IPS DF 4.7 (cell line): ENCODE measurements around the gene TMEM80.
"Not testable (repeated sequence)": the region's sequence is repeated elsewhere in the genome, so short reads cannot be mapped to it uniquely, and the experiment has no call there.

Experiments
- DNase-seq: peaks from one replicate; pipeline ENCODE4 v3.0.0-alpha.2; 2013; ENCODE audit warnings: low spot score; ENCODE audit errors: extremely low read depth

TMEM80 gene

DNA sequence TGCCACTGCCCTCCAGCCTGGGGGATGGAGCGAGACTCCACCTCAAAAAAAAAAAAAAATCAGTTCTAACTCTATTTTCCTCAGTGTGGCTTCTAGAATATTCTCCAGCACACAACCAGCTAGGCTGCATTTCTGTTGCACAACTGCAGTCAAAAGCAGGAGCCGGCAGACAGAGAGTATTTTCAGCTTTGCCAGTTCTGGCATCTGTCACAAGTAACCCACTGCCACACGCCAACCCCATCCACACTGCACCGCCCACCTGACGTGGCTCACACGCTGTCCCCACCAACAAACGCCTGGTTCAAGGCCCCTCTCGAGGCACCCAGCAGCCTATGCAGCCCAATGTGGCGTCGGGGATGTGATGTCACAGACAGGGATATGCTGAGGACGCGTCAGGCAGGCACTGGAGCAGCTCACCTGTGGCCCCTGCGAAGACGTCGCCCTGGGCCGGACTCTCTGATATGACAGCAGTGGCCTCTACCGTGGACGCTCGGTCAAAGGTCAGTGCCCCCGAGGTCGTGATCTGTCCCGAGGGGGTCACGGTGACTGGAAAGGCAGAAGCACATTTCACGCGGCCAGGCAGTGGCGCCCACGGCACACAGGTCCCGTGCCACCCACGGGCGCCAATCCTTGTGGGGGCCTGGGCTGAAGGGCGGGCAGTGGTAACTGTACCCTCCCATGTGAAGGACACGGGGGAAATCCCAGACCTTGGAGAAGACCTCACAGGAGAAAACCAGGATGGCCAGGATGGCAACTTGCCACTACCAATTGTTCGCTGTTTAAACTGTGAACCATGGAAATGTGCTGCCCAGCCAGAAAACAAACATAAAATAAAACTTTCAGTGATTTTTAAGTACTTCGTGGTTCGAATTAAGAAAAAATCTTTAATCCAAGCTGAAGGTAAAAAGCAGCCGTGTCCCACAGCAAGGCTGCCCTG lies 16.1 kb upstream of the TMEM80 start:
- DNase-seq = no peak

DNA sequence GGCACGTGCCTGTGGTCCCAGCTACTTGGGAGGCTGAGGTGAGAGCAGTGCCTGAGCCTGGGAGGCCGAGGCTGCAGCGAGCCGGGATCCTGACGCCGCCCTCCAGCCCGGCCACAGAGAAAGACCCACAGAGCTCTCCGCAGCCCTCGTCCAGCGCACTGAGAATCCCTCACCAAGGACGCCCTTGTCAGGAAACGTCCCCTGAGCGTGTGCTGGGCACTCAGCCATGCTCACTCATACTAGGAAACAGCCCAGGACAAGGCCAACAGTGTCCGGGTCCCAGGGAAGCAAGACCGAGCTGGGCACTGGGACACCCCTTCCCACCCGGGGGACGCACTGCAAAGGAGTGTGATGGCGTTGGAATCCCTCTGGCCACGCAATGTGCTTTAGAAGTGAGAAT lies 15.1 kb upstream of the TMEM80 start:
- no peak for DNase-seq

DNA sequence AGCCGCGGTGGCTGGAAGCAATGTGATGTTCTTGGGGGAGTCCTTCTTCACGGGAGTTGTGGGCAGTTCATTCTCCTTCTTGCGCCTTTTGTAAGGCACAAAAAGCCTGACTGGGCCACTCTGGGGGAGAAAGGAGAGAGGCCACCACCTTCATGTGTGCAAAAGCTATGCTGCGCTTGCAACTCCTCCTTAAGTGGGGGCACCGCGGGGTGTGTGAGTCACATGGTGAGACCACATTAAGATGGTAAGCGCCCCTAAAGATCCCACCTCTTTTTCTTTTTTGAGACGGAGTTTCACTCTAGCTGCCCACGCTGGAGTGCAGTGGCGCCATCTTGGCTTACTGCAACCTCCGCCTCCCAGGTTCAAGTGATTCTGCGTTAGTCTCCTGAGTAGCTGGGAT lies 14.6 kb upstream of the TMEM80 start:
- no peak for DNase-seq

DNA sequence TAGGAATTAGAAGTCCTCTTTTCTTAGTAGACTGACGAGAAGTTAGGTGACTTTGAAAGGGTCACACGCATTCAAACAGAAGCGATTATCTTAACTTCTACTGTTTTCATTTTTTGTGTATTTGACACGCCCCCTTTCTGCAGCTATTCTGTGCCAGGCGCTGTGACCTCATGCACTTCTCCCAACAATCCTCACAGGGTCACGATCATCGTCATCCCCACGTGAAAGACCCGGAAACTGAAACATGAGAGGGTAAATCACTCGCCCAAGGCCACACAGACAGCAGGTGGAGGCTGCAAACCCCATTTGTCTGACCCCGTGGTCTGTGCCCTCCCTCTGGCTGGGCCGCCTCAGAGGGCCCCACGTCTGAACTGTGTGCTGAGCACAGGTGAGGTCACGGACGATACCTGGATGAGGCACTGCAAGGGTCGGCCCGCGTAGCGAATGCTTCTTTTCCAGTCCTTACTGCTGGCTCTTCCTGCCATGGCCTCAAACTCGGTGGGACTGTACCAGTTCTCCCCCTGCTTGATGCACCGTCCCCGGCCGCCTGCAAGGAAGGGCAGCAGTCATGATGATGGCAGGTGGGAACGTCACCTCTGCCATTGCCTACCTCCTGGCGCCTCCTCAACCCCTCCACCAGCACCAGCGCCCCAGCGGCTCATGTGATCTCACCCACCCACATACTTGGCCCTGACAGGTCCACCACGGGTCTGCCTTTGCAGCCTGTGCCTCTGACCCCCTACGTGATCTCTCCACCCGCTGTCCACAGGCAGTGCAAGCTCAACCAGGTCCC lies 9.0 kb upstream of the TMEM80 start:
- no peak for DNase-seq

DNA sequence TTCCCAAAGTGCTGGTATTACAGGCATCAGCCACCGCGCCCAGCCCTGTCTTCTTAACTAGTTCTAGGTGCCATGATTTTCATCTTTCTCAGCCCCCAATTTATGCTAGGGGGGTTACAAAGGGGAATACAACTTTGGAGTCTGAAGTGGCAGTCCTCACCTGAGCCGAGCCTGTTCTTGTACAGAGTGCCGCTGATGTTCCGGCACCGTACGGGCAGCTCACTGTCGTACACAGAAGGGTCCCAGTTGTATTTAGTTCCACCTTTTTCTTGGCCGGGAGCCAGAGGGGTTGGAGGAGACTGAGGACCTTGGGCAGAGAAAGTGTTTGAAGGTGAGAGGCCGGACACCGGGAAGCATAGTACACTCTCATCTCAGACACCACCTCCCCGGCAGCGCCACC lies 7.9 kb upstream of the TMEM80 start:
- DNase-seq = no peak

DNA sequence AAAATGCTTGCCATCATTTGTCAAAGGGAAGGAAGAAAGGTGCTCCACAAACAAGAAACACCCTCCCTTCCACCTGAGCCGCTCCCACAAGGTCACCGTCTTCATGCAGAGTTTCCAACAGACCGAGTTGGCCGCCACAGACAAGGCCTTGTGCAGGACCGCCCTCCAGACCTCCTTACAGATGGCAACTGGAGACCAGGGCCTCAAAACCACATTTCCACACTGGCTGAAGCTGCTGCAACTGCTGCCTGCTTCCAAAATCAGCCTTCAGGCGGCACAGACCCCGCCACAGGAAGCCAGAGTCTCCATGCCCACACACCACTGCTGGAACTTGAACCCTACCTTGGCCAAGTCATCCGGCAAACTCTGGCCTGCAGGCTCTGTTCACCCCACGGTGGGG lies 6.9 kb upstream of the TMEM80 start:
- no peak for DNase-seq

DNA sequence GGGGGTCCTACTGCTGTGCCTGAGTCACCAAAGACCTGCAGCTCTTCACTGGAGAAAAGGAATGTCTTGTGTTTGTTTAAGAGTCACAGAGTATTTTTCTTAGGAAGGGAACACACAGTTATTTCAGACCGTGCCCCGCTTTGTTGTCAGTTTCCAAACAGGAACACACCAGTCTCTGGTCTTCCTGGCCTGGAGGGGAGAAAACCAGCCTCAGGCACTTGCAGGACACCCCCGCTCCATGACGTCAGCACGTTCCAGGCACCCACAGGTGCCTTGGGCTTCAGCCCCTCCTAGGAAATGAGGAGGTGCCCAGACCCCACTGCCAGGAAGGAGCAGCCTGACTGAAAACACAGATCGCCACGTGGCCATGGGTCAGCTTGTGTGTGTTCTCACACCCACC lies 6.0 kb upstream of the TMEM80 start:
- DNase-seq = no peak

DNA sequence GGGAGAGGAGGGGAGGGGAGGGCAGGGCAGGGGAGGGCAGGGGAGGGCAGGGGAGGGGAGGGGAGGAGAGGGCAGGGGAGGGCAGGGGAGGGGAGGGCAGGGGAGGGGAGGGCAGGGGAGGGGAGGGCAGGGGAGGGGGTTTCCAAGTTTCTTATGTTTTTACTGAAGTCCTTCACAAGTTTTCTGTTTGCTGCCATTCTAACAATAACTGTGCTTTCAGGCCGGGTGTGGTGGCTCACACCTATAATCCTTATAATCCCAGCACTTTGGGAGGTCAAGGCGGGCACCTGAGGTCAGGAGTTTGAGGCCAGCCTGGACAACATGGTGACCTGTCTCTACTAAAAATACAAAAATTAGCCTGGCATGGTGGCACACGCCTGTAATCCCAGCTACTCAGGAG lies 5.4 kb upstream of the TMEM80 start:
- DNase-seq = not testable (repeated sequence)

DNA sequence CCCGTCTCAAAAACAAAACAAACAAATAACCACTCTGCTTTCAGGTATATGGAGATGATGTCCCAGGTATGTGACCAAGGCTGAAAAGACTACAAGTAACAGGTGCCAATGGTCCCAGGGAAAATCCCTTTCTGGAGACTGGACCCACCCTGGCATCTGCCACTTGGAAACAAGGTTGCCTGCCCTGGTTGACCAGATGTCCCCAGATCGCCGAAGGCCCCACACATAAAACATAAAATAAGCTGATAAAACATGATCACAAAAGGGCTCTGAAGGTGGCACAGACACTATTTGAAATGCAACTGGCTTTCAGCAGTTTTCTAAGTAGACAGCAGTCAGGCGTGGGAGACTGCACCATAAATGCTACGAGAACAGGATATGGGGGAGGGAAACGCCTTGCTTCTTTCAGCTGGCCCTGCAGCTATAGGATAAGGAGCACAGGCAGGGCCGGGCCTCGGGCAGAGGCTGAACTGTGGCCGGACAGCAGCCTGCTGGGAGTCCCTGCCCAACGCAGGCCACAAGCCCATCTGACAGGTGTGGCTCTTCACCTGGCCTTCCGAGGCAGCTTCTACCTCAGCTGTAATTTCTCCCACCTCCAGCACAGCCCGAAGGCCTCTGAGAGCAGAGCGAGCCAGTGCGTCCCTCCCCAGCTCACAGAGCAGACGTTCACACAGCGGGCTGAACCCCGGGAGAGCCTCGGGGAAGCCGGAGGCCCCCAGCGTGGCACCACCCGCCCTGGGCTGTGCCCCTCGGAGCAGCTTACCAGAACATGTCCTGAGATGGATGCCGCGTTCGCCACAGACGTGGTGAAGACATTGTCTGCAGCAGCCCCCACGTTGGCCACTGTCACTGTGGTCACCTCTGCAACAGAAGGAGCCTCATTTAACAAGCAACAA lies 4.6 kb upstream of the TMEM80 start:
- DNase-seq = no peak

DNA sequence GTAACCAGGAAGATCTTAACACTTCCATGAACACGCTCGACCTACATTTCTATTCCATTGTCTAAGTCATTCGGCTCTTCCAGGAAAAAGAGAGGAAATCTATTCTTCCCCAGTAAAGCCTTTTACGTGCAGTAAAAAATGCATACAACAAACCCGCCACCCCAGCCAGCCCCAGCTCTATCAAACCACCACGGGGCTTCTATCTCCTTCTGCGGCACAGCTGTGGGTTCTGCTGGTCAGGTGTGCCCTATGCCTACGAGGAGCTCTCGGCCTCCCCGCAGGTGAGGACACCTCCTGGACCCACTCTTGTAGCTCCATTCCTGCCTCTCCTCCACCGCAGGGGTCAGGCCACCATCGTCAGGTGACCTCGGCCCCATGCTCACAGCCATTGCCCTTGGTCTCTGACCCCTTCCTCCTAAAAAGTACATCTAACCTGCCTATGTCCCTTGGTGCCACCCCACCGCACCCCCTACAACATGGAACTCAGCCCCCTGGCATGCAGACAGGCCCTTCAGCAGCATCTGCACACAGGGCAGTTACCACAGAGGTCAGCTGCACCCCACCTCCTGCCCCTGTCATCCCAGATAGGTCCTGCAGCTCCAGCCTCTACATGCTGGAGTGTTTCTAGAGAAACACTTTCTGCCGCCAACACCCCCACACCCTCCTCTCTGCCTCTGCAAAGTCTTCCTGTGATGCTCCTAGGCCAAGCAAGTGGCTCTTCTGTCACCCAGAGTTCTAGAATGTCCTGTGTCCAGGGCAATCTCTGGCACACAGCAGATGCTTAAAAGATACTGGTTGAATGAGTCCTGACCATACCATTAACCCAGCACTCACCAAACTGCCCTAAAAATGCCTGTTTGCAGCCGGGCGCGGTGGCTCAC lies 3.7 kb upstream of the TMEM80 start:
- no peak for DNase-seq

DNA sequence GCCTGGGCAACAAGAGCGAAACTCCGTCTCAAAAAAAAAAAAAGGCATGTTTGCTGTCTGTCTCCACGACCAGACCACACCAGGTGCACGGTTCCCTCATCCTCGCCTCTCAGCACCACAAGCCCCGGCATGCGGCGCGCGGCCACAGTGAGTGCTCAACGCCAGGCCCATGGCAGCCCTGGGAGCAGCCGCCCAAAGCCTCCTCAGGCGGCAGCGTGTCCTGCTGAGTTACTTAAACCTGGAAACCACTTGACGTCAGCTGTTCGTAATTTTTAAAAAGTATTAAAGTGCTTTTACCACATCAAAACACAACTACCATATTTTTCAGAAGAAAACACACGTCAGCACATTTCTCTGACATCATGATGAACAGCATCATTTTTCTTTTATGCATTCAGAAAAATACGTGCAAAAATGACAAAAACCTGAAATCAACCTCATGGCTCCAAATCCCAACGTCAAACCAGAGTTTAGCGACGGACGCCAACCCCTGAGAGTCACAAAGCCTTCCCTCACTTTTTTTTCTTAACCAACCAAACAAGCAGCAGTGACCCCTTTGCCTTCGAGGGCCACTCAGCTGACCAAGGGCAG lies 2.7 kb upstream of the TMEM80 start:
- DNase-seq = no peak

DNA sequence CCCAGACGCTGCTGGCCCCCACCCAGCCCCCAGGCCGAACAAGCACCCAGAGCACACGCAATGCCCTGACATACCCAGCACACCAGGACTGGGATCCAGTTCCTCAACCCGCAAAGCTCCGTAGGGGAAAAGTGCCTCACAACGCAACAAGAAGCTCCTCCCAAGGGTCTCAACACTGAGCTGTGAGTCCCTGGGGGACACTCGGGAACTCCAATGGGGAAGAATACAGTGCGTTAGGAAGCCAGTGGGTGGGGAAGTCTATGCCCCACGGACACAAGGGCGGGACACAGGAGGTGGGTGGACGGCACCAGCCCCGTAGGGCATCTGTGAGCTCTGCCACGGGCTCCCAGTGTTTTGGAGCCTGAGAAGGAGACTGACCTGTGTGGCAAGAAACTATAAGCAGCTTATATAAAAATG lies 2.2 kb upstream of the TMEM80 start:
- DNase-seq = no peak

DNA sequence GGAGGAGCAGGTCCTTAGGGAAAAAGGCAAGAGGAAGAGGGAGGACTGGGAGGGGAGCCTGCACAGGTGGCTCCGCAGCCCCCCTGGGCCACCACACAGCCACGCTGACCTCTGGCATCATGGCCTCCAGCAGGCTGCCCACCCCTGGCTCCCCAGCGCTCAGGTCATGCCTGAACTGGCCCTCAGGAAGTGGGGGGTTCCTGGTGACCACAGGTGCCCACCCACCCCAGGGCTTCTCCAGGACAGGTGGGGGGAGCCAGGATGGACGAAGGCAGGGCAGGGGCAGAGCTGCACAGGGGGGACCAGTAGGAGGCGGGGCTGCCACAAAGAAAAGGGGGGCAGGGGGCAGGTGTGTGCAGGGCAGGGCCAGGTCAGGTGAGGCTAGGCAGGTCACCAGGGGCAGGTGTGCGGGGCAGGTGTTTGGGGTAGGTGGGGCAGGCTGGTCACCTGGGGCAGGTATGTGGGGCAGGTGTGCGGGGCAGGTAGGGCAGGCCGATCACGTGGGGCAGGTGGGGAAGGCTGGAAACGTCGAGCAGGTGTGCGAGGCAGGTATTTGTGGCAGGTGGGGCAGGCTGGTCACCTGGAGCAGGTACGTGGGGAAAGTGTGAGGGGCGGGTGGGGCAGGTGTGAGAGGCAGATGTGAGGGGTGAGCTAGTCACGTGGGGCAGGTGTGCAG lies 1.6 kb upstream of the TMEM80 start:
- DNase-seq = no peak

DNA sequence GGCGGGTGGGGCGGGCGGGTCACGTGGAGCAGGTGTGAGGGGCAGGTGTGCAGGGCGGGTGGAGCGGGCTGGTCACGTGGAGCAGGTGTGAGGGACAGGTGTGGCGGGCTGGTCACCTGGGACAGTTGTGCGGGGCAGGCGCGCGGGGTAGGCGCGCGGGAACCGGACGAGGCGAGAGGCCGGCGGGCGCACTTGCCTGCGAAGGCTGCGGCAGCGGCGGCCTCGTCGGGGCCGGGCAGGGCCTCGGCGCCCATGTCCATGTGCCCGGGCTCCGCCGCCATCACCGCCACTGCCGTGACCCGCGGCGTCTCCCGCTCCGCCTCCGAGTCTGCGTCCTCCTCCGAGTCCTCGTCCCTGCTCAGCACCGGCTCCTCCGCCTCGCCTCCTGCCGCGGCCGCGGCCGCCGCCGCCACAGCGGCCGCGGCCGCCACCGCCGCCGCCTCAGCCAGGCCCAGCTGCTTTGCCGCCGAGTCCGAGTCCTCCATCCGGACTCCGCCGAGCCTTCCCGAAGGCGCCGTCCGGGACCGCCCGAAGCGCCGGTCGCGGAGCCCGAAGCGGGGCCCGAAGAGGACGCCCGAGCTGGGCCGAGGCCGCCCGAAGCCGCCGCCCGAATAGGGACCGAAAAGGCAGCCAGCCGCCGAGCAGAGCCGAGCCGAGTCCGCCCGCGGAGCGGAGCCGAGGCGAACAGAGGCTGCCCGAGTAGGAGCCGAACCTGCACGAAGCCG lies 891 bp upstream of the TMEM80 start, which contains the start of gene DEAF1:
TSS of gene DEAF1 (minus strand) at position 660 of the 725 bp plus-strand sequence. CDS start at position 485, 175 bp downstream.
- DNase-seq = peak; percentile 76

DNA sequence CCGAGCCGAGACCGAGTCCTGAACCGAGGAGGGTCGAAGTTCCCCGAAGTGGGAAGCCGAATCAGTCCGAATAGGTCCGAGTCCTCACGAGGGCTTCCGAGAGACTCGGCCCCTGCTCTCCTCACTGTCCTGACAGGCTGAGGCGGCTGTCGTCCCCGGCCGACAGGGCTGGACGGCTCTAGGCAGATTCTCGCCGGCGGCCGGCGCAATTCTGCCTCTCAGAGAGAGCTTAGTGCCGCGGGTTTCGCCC lies 403 bp upstream of the TMEM80 start:
- DNase-seq = no peak

DNA sequence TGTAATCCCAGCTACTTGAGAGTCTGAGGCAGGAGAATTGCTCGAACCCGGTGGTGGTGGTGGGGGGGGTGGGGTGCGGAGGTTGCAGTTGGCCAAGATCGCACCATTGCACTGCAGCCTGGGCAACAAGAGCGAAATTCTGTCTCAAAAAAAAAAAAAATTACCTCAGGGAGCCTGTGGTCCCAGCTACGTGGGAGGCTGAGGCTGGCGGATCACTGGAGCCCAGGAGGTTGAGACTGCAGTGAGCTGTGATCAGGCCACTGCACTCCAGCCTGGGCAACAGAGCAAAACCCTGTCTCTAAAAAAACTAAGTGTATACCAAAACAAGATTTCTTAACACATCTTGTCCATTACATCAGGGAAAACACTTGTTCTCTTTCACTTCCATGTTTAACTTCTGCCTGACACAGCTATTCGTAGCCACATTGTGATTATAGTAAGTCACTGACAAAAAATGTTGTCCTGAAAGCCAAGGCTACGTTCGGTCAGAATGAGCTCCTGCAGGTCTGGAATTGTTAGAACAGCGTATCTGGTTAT lies 1.4 kb downstream of the TMEM80 start:
- DNase-seq = no peak

DNA sequence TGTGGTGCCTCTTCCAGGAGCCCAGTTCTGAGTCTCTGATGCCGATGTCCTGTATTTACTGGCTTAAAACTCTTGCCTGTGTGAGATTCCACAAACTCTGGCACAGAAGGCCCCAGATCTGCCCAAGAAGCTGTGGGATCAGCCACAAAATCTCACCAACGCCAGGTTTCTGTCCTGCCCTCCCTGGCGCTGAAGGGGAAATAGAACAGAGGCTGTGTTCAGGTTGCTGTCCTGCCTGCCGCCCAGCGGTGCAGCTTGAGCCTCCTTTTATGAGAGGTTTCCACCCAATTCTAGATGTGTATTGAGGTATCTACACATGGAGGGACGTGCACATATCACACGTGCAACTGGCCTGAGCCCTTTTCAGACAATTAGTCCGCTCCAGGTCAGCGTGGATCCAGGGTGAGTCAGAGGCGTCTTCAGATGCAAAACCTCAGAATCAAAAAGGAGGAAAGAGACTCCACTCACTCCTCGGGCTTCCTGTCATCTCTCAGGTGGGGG lies 2.2 kb downstream of the TMEM80 start:
- no peak for DNase-seq

DNA sequence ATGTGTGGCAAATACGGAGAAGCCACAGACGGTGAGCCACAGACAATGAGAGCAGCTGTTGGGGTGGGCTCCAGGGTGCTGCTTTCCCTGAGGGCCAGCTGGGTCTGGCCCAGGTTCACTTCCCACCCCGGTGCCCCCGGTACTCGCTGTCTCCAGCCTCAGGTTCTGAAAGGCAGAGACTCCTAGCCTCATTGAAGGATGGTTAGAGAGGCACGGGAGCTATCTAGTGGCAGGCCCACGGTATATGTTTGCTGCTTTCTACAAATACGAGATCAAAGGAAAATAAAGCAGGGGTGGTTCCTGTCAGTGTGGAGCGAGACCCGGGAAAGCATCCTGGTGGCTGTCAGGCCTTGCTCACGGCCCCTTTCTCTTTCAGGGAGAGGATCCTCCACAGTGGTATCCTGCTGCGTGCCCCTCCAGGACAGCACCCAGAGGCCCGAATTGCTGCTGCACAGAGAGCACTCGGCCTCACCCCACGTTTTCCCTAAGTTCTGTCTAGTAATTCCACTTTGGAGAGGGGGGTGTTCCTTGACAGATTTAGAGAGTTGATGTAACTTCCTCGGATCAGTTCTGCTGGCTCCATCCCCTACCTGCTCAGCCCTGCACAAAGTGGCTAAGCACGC lies 3.0 kb downstream of the TMEM80 start:
- no peak for DNase-seq
